GM18861 (cell line): ENCODE data around the gene PHF2.

Experiments
- ATAC-seq: cut with Tn5 transposase; IDR thresholded peaks from one replicate; pipeline ENCODE4 v1.9.1; 2021; ENCODE audit not compliant: unreplicated experiment

The PHF2 gene

GRCh38 chr9:93649610-93650261 is 73.4 kb downstream of the PHF2 start:
- ATAC-seq = no peak

GRCh38 chr9:93650448-93650847 is 74.1 kb downstream of the PHF2 start:
- no peak for ATAC-seq

GRCh38 chr9:93651521-93651950 is 75.2 kb downstream of the PHF2 start:
- ATAC-seq = no peak

- no peak for ATAC-seq
Observed at GRCh38 chr9:93652604-93653592, 76.5 kb downstream of the PHF2 start.

GRCh38 chr9:93653760-93654159 is 77.4 kb downstream of the PHF2 start:
- ATAC-seq = no peak

- no peak for ATAC-seq
Observed at GRCh38 chr9:93654351-93654961, 78.1 kb downstream of the PHF2 start.

- no peak for ATAC-seq
Observed at GRCh38 chr9:93655621-93656425, 79.4 kb downstream of the PHF2 start.

GRCh38 chr9:93656426-93657239 is 80.2 kb downstream of the PHF2 start:
- ATAC-seq = no peak

- ATAC-seq = no peak
Observed at GRCh38 chr9:93657331-93658111, 81.1 kb downstream of the PHF2 start.

GRCh38 chr9:93658184-93658925 is 82.0 kb downstream of the PHF2 start:
- ATAC-seq = no peak

GRCh38 chr9:93659044-93659836 is 82.9 kb downstream of the PHF2 start:
- no peak for ATAC-seq

GRCh38 chr9:93659837-93660177 is 83.4 kb downstream of the PHF2 start:
- no peak for ATAC-seq

GRCh38 chr9:93660352-93661046 is 84.1 kb downstream of the PHF2 start:
- no peak for ATAC-seq

GRCh38 chr9:93661591-93661990 is 85.2 kb downstream of the PHF2 start:
- no peak for ATAC-seq

- ATAC-seq = no peak
Observed at GRCh38 chr9:93662016-93662638, 85.7 kb downstream of the PHF2 start.

- no peak for ATAC-seq
Observed at GRCh38 chr9:93662952-93663572, 86.7 kb downstream of the PHF2 start.
